SJSA1 (cell line): ENCODE results near the gene EID1. TPM values are rescaled to one million over a fixed set of nuclear protein-coding genes. Genes with fewer than 3 reads are reported as not detected.
"Not testable (repeated sequence)": the region's sequence is repeated elsewhere in the genome, so short reads cannot be mapped to it uniquely, and the experiment has no call there.

Source experiments
- DNase-seq, 2 experiments: peaks; one replicate each; pipeline ENCODE4 v3.0.0-alpha.2; 2015 to 2020; ENCODE audit warnings: low spot score in 2 of 2, low read depth in 1 of 2
- H3K27ac ChIP-seq: fragments of 250-450 bp; sonication (Bioruptor Pico); 2 replicates; pipeline ENCODE4 v1.5.1; 2020; ENCODE audit warnings: mild to moderate bottlenecking, moderate library complexity
- H3K27me3 ChIP-seq: fragments of 250-450 bp; sonication (Bioruptor Pico); replicated peaks from 2 replicates; pipeline ENCODE4 v1.5.1; 2020; ENCODE audit warnings: mild to moderate bottlenecking, moderate library complexity
- H3K36me3 ChIP-seq: fragments of 250-450 bp; sonication (Bioruptor Pico); 2 replicates; pipeline ENCODE4 v1.5.1; 2020; ENCODE audit warnings: mild to moderate bottlenecking
- H3K4me1 ChIP-seq: fragments of 250-450 bp; sonication (Bioruptor Pico); replicated peaks from 2 replicates; pipeline ENCODE4 v1.6.1; 2021; ENCODE audit warnings: mild to moderate bottlenecking
- H3K4me3 ChIP-seq: fragments of 250-450 bp; sonication (Bioruptor Pico); 2 replicates; pipeline ENCODE4 v1.5.1; 2020; ENCODE audit warnings: mild to moderate bottlenecking
- H3K9me3 ChIP-seq: fragments of 250-450 bp; sonication (Bioruptor Pico); replicated peaks from 2 replicates; pipeline ENCODE4 v1.5.1; 2020; ENCODE audit warnings: mild to moderate bottlenecking
- total RNA-seq: library from RNA; depleted of rRNA; stranded (reverse); fragments of >200 nt; shearing (Covaris generic); gene quantifications from 2 replicates; pipeline ENCODE4 v1.2.3, GENCODE V29; 2014; rRNA removed

Gene EID1, protein sequence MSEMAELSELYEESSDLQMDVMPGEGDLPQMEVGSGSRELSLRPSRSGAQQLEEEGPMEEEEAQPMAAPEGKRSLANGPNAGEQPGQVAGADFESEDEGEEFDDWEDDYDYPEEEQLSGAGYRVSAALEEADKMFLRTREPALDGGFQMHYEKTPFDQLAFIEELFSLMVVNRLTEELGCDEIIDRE
- total RNA-seq: 378 and 579 TPM in 2 replicates

DNA sequence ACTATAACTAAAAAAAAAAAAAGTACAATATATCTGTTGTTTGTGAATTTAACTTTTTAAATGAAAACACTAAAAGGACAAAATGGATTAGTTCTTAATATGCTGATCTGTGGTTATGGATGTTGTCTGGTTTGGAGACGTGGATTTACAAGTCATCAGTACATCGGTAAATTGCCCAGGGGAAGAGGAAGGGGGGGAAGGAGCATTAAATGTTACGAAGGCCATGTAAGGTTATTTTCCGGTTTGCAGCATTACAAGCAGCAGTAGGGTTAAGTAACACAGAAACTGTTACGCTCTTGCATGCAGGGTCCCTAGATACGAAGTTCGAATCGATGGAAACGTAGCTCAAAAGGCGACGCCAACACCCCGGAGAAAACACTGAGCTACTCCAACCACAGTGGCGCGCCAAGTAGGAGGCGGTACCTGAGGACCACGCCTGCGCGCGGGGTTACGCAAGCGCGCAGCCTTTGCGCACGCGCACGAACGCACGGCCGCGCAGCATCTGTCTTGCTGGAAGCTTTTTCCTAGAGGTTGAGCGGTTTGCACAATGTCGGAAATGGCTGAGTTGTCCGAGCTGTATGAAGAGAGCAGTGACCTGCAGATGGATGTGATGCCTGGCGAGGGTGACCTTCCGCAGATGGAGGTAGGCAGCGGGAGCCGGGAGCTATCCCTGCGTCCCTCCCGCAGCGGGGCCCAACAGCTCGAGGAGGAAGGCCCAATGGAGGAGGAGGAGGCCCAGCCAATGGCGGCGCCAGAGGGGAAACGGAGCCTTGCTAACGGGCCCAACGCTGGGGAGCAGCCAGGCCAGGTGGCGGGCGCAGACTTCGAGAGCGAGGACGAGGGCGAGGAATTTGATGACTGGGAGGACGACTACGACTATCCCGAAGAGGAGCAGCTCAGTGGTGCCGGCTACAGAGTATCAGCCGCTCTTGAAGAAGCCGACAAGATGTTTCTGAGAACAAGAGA is at the start of gene EID1:
EID1 (plus strand) TSS at position 505 of the 966 bp plus-strand sequence; CDS start at position 548, 43 bp downstream.
- DNase-seq: peak; percentile 90 to 95
- Histone ChIP-seq H3K36me3 (peaks cover 18% of the 10 kb centered on the region), H3K9me3 (no peaks in the 10 kb centered on the region)

DNA sequence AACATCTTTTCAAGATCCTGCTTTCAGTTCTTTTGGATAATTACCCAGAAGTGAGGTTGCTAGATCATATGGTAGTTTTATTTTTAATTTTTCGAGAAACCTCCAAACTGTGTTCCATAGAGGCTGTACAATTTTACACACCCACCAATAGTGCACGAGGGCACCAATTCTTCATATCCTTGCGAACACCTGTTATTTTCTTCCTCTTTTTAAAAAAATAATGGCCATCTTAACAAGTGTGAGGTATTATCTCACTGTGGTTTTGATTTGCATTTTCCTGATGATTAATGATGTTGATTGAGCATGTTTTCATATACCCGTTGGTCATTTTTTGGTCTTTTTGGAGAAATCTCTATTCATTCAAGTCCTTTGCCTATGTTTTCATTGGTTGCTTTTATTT is 49.5 kb upstream of the EID1 start:
- Histone ChIP-seq H3K4me1 (peaks cover 6% of the 10 kb centered on the region), H3K9me3 (peaks cover 3% of the 10 kb centered on the region; the same call in 1 of the 2 replicates), H3K27me3 (no peaks in the 10 kb centered on the region), H3K27ac (no peak overlapping the region), H3K4me3 (no peak overlapping the region), H3K36me3 (no peaks in the 10 kb centered on the region)
- DNase-seq: no peak

More for the DNA sequence above, at the start of gene EID1:
- Histone ChIP-seq H3K4me1 (peaks cover 31% of the 10 kb centered on the region), H3K27me3 (no peaks in the 10 kb centered on the region), H3K27ac (peak within 1 kb of the TSS; percentile 61), H3K4me3 (peak within 1 kb of the TSS; percentile 70)

DNA sequence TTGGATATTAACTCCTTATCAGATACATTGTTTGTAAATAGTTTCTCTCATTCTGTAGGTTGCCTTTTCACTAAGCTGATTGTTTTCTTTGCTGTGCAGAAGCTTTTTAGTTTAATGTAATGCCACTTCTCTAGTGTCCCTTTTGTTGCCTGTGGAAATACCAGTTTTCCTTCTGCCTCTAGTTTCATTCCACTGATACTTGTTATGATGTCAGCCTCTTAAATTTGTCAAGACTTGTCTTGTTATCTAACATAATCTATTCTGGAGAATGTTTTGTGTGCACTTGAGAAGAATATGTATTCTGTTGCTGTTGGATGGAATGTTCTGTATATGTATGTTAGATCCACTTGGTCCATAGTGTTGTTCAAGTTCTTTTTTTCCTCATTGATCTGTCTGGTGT is 49.0 kb upstream of the EID1 start:
- Histone ChIP-seq H3K27ac (no peak overlapping the region), H3K27me3 (no peaks in the 10 kb centered on the region), H3K4me3 (no peak overlapping the region), H3K4me1 (peaks cover 1% of the 10 kb centered on the region), H3K36me3 (no peaks in the 10 kb centered on the region), H3K9me3 (peaks cover 3% of the 10 kb centered on the region; the same call in 1 of the 2 replicates)
- no peak for DNase-seq

DNA sequence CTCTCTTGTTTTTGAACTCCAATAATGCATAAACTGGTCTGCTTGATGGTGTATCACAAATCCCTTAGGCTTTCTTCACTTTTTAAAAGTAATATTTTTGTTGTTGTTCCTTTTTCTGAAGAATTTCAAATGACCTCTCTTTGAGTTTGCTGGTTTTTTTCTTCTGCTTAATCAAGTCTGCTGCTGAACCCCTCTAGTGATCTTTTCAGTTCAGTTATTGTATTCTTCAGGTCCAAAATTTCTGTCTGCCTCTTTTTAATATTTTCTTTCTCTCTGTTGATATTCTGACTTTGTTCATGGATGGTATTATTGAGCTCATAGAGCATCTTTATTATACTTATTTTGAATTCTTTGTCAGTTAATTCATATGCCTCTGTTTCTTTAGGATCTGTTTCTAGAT is 45.3 kb upstream of the EID1 start:
- no peak for DNase-seq
- Histone ChIP-seq H3K4me3 (no peak overlapping the region), H3K36me3 (no peaks in the 10 kb centered on the region), H3K4me1 (no peaks in the 10 kb centered on the region), H3K9me3 (peaks cover 3% of the 10 kb centered on the region; the same call in 1 of the 2 replicates), H3K27me3 (no peaks in the 10 kb centered on the region), H3K27ac (no peak overlapping the region)

DNA sequence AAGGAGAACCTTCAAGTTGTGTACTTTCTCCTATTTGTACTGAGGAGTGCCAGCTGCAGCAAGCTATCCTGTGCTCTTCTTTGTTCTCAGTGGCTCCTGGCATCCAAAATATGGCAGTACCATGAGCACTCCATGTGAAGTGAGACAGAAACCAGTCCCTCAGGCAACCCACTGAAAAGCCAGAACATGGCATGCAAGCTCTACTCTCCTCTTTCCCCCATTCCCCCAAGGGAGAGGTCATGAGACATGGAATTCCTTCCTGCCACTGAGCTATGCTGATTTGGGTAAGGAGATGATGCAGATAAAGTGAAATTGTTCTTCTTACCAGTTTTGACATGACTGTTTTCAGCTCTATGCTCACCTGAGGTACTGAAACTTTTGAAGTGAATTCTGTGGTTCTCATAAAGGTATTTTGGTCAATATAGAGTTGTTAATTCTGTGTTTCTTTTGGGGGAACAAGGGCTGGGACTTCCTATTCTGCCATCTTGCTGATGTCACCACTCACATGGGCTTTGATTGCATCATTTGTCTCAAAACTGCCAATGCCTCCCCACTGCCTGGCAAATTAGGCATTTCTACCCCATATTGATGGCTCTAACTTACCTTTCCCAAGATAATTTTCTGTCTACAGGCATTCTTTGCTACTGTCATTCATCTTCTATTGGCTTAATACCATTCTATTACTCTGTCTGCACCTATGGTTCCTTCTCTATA is 44.3 kb upstream of the EID1 start:
- Histone ChIP-seq H3K4me3 (no peak overlapping the region), H3K27ac (no peak overlapping the region), H3K9me3 (peaks cover 3% of the 10 kb centered on the region; the same call in 1 of the 2 replicates), H3K27me3 (no peaks in the 10 kb centered on the region), H3K4me1 (no peaks in the 10 kb centered on the region), H3K36me3 (no peaks in the 10 kb centered on the region)
- DNase-seq: no peak

DNA sequence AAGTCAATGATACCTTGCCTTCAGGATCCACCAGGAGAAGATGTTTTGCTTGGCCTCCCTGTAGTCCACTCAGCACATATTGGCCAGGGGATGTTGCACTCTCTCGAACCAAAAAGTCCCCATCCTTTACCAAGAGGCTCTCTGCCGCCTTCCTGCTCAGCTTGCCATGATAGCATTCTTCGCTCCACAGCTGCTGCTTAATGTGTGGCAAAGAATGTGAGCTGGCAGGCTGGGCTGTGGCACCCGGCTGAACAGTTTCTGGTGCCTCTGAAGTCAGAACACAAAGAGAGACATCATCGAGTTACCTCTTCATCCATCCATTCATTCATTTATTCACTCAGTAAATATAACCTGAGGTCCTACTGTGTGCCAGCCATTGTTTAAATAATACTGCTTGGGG is 43.2 kb upstream of the EID1 start:
- Histone ChIP-seq H3K36me3 (no peaks in the 10 kb centered on the region), H3K27ac (no peak overlapping the region), H3K4me3 (no peak overlapping the region), H3K27me3 (no peaks in the 10 kb centered on the region), H3K9me3 (peaks cover 3% of the 10 kb centered on the region; the same call in 1 of the 2 replicates), H3K4me1 (no peaks in the 10 kb centered on the region)
- no peak for DNase-seq

DNA sequence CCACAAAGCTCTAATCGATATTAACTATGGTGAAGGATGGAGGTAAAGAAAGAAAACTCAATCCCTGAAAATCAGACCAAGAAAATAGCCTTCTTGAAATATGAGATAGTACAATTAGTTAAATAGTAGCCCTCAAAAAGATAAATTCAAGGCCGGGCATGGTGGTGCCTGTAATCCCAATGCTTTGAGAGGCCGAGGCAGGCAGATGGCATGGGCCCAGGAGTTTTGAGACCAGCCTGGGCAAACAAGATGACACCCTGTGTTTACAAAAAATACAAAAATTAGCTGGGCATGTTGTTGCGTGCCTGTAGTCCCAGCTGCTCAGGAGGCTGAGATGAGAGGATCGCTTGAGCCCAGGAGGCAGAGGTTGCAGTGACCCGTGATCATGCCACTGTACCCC is 35.4 kb upstream of the EID1 start:
- Histone ChIP-seq H3K4me1 (no peaks in the 10 kb centered on the region), H3K4me3 (no peak overlapping the region), H3K9me3 (no peaks in the 10 kb centered on the region), H3K27me3 (no peaks in the 10 kb centered on the region), H3K27ac (no peak overlapping the region), H3K36me3 (no peaks in the 10 kb centered on the region)
- DNase-seq: no peak

DNA sequence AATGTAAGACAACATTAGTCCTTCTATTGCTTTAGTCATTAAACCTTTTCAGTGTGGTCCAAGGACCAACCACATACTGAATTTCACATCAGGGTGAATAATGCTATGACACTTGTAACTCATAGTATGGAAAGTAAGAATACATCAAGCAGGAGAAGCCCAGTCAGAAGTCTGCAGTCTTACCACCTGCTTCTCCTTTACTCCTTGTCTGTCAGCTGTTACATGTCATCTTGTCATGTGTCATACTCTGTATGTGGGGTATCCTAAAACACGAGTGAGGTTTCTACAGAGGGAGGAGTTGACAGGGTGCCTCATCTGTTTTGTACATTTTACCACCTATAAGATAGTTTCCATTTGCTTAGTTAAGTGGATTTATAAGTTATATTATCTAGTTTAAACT is 32.8 kb upstream of the EID1 start:
- Histone ChIP-seq H3K27me3 (no peaks in the 10 kb centered on the region), H3K36me3 (no peaks in the 10 kb centered on the region), H3K4me1 (no peaks in the 10 kb centered on the region), H3K4me3 (no peak overlapping the region), H3K9me3 (no peaks in the 10 kb centered on the region), H3K27ac (no peak overlapping the region)
- no peak for DNase-seq

DNA sequence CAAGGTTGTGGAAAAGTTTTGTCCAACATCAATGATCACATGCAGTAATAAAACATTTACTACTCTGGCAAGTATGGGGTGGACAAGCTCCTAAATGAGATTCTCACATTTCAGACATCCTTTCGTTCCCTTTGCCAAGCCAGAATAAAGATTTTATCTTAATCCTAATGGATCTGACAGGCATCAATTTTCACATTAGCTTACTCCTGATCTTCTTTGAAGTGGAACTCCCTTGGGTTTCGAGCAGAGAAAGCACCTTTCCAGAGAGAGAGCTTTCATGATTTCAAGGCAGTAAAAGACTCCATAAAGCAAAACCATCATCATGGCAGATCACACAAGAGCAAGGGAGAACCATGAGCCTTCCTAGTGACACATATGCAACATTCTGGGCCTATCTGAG is 27.3 kb upstream of the EID1 start:
- DNase-seq: no peak
- no peaks in the 10 kb centered on the region for H3K27me3 ChIP-seq

DNA sequence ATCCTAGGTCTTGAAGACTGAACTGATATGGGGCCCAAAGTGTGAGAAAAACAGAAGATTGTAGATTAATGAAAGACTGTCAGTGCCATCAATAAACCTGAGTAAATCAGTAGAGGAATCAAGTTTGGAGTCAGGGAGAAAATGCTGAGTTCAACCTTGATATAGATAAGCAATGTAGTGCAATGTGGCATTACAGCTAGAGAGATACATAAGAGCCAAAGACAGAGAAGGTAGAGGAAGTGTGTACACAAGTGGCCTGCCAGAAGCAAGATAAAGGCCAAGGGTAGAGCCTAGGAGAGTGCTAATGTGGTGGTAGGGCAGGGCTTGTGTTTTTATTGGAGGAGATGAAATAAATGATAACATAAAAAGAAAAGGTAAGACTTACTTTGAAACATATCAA is 26.0 kb upstream of the EID1 start:
- no peak overlapping the region for H3K4me3 ChIP-seq
- no peaks in the 10 kb centered on the region for H3K36me3 ChIP-seq
- peaks cover 18% of the 10 kb centered on the region for H3K4me1 ChIP-seq
- DNase-seq: no peak
- no peak overlapping the region for H3K27ac ChIP-seq
- no peaks in the 10 kb centered on the region for H3K9me3 ChIP-seq
- no peaks in the 10 kb centered on the region for H3K27me3 ChIP-seq

More for the DNA sequence above, 27.3 kb upstream of the EID1 start:
- Histone ChIP-seq H3K4me1 (peaks cover 6% of the 10 kb centered on the region), H3K36me3 (no peaks in the 10 kb centered on the region), H3K27ac (no peak overlapping the region), H3K9me3 (no peaks in the 10 kb centered on the region), H3K4me3 (no peak overlapping the region)

DNA sequence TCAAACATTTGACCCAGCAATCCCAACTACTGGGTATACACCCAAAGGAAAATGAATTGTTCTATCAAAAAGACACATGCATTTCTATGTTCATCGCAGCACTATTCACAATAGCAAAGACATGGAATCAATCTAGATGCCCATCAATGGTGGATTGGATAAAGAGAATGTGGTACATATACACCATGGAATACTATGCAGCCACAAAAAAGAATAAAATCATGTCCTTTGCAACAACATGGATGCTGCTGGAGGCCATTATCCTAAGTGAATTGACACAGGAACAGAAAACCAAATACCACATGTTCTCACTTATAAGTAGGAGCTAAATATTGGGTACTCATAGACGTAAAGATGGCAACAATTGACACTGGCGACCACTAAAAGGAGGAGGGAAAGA is 23.5 kb upstream of the EID1 start:
- DNase-seq, H3K9me3 ChIP-seq, H3K27me3 ChIP-seq, H3K36me3 ChIP-seq, H3K4me3 ChIP-seq, H3K27ac ChIP-seq: not testable (repeated sequence)
- H3K4me1 ChIP-seq: peaks cover 41% of the 10 kb centered on the region

DNA sequence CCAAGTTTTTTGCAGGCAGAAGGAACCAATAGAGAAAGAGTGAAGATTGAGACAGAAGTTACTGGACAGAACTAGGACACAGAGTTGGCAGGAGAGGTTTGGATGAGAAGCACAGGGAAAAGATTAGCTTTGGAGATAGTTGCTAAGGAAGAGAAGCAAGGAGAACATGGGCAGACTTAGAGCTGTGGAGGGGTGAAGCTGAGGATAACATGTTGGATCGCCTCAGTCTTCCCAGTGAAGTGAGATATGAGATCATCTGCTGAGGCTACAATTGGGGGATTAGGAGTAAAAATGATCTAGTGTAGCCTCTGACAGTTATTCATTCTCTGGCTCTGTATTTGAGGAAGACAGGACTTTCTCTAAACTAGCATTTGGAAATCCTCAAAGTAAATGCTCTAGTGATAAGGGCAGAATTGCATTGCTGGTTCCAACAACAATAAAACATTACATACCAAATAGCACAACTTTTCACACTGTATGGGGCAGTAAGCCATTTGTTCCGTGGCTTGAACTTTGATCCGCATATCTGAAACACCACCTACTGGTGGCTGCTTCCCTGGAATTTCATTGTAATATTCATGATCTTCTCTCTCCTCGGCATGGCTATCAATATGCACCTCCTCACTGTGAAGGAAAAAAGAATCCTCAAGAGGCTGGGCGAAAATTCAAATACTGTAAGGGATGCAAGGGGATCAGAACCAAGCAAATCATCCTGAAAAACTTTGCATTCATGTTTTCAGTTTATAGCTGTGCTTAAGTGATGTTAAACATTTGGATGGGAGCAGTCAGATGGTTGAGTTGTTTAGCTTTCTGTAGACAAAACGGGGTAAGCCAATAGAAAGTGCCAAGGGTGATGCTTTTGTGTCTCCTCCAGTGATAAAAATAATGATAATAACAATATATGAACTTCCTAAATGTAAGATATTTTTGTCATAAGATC is 22.2 kb upstream of the EID1 start:
- Histone ChIP-seq H3K4me3 (no peak overlapping the region), H3K36me3 (no peaks in the 10 kb centered on the region), H3K27me3 (no peaks in the 10 kb centered on the region), H3K9me3 (no peaks in the 10 kb centered on the region), H3K4me1 (peaks cover 45% of the 10 kb centered on the region), H3K27ac (peak overlapping the region; percentile 83)
- peak in 1 of 2 experiments; percentile 68 for DNase-seq

DNA sequence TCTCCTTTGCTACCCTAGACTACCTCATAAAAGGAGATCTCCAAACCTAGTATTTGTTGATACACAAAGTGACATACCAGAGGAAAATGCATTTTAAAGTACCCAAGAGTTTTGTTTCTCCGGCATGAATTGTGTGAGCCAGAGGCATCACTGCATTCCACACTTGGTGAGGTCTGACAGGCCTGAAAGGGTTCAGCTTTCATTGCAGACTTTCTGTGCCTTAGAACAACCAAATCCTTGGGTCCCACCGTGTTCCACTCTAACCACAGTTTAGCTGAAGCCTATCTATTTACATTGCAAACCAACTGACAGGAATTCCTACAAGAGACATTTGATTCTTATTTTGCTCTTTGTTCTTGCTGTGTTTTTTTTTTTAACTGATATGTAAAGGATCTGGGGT is 21.0 kb upstream of the EID1 start:
- peak; percentile 85 to 92 for DNase-seq

More for the DNA sequence above, 21.0 kb upstream of the EID1 start:
- Histone ChIP-seq H3K27me3 (no peaks in the 10 kb centered on the region), H3K4me3 (no peak overlapping the region), H3K27ac (peak overlapping the region; percentile 83), H3K4me1 (peaks cover 45% of the 10 kb centered on the region), H3K36me3 (no peaks in the 10 kb centered on the region), H3K9me3 (no peaks in the 10 kb centered on the region)
